NCI-H2196 (cell line): ENCODE measurements around the gene REX1BD.
"Not testable (repeated sequence)": the region's sequence is repeated elsewhere in the genome, so short reads cannot be mapped to it uniquely, and the experiment has no call there.

Experiments
- DNase-seq: peaks from one replicate; lab custom pipeline; 2025; ENCODE audit not compliant: unreplicated experiment; lab: John Stamatoyannopoulos, UW

The REX1BD gene

GRCh38 chr19:18576383-18576782 is 12.2 kb upstream of the REX1BD start:
- DNase-seq = no peak

DNA sequence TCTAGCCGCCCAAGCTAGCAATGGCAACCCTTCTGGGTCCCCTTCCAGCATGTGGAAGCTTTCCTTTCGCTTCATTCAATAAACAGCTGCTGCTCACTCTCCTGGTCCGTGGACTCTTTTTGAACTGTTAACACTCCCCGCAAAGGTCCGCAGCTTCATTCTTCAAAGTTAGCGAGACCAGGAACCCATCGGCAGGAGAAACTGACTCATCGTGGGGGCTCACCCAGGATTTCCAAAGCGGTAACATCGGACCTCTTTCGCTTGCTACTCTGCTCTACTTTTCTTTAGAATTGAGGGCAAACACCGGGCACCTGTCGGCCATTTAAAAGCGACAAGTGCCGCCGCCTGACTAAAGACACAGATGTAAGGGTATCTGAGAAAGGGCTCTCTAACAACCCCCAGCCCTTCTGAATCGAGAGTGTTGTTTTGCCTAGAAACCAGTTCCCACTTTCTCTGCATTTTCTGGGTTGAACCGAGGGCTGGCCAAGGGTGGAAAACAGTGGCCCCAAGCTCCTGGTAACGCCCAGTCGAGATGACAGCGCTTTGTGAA is 11.2 kb upstream of the REX1BD start:
- no peak for DNase-seq

GRCh38 chr19:18580311-18580710 is 8.3 kb upstream of the REX1BD start:
- no peak for DNase-seq

- DNase-seq = no peak
Measured at GRCh38 chr19:18586306-18586705, 2.3 kb upstream of the REX1BD start.

DNA sequence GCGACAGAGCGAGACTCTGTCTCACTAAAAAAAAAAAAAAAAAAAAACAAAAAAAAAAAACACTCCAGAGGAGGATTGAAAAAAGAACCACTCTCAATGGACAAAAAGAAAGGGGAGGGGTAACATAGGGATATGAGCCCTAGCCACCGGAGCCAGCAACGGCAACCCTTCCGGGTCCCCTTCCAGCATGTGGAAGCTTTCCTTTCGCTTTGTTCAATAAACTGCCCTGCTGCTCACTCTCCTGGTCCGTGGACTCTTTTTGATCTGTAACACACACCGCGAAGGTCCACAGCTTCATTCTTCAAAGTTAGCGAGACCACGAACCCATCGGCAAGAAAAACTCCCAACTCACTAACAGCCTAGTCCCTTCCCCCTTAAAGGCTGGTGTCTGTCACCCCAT is 1.0 kb upstream of the REX1BD start:
- no peak for DNase-seq

GRCh38 chr19:18587962-18588610 is 512 bp upstream of the REX1BD start:
- no peak for DNase-seq

GRCh38 chr19:18589380-18590272 is 1.0 kb downstream of the REX1BD start:
- DNase-seq = peak; percentile 89

DNA sequence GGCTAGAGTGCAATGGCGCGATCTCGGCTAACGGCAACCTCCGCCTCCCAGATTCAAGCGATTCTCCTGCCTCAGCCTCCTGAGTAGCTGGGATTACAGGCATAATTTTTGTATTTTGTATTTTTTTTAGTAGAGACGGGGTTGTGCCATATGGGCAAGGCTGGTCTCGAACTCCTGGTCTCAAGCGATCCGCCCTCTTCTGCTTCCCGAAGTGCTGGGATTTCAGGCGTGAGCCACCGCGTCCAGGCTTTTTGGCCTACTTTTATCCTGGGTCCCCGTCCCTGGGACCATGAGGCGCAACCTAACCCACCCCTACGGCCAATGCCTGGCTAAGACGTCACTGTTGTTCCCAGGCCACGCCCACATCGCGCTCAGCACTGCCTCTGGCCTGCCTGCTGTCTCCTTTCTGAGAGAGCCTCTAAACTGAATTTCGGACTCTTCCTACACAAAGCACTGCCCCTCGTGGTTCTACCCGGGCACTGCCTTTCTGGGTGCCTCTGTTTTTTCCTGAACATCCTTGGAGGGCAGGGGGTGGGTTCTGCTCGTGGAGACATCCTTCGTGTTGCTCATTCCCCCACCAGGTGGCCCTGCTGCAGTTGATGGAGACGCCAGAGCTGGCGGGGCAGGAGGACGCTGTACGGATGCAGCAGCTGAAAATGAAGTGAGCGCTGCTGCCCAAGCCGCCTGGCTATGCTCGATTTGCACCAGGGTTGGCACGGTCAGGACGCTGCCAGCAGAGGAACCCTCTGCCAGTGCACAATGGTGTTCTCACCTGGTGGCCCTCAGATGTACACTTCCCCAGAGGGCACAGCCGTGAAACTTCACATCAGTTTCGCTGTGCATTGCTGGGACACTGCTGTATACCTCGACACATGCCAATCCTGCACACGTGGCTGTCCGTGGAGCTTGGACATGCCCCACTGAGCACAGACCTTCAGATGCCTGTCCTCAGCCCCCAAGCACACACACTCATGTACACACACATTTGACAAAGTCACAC is 2.0 kb downstream of the REX1BD start:
- DNase-seq = peak; percentile 98

DNA sequence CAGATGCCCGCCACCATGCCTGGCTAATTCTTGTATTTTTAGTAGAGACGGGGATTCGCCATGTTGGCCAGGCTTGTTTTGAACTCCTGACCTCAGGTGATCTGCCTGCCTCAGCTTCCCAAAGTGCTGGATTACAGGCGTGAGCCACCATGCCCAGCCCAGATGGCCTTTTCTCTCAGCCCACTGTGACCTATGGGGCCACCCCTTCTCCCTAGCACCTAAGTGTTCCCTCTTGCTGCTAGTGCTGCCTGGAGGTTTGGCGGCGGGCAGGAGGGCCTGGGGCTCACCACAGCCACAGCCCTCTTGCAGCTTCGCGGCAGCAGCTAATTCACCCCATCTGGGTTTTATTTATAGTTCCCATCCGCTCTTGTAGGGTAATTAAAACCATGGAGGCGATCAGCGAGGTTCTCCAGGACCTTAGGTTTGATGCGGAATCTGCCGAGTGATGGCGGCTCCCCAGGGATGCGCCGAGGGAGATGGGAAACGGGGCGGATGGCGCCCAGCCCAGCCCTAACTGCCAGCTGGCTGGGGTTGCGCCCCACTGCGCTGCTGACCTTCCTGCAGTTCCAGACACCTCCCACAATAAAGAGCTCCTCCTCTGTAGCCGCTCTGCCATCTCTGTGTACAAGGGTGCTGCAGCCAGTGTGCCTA is 3.3 kb downstream of the REX1BD start:
- no peak for DNase-seq

DNA sequence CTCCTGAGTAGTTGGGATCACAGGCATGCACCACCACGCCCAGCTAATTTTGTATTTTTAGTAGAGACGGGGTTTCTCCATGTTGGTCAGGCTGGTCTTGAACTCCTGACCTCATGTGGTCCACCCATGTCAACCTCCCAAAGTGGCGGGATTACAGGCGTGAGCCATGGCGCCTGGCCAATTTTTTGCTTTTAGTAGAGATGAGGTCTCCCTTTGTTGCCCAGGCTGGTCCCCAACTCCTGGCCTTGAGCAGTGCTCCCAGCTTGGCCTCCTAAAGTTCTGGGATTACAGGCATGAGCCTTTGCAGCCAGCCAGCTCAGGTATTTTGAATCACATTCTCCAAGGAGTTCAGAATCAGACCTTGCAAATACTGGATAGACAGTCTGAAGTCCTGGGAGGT is 4.1 kb downstream of the REX1BD start:
- DNase-seq = not testable (repeated sequence)

- no peak for DNase-seq
Measured at GRCh38 chr19:18593367-18594095, 4.9 kb downstream of the REX1BD start.

- DNase-seq = peak; percentile 88
Measured at GRCh38 chr19:18594096-18594823, 5.7 kb downstream of the REX1BD start.

DNA sequence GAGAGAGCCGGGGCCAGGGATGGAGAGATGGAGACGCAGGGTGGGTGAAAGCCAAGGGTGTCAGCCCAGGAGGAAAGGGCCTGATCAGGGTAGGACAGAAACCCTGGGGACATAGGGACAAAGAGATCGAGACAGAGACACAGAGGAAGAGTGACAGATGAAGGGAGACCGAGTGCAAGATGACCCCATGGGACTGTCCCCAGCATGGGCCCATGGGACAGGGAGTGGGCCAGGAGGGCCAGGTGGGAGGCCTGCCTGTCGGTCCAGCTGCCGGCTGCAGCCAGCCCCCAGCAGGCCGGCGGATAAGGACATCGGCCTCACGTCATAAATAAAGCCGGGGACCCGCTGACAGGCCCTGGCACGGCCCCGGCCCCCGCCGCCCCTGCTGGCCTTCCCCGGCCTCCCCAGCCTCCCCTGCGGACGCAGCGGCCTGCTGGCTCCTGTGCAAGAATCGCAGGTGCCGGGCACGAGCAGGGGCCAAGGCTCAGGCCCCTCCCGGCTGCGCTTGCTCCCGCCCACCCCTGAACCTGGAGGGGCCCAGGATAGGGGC is 6.3 kb downstream of the REX1BD start:
- DNase-seq = no peak

- DNase-seq = no peak
Measured at GRCh38 chr19:18595475-18595874, 6.9 kb downstream of the REX1BD start.

- DNase-seq = peak; percentile 47
Measured at GRCh38 chr19:18596752-18597157, 8.2 kb downstream of the REX1BD start.

GRCh38 chr19:18597809-18598660 is 9.4 kb downstream of the REX1BD start:
- DNase-seq = no peak

DNA sequence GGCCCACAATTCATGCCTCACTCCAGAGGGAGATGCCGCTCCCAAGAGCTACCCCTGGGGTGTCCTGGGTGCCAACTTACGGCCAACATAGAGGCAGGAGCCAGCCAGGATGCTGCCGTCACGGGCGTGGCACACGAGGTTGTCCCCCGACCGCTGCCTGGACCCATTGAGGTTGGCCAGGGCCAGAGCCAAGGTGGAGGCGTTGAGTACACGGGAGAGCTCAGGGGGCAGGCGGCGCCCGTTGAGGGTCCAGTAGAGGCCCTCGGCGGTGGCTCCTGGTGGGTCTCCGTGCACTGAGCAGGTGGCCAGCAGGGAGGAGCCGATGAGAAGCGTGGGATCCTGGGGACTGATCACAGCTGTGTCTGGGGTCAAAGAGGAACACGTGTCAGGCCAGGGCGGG is 10.9 kb downstream of the REX1BD start:
- no peak for DNase-seq
